Right cardiac atrium (tissue), 5 donors: ENCODE data around the gene SSBP2. TPM values are rescaled to one million over a fixed set of nuclear protein-coding genes. Genes with fewer than 3 reads are reported as not detected.
A peak's percentile ranks its signal among the peaks of the same experiment; 100 is the strongest.

Source experiments
- ATAC-seq, 2 donors: fragments of 200-7000 bp; cut with Tn5 transposase; one replicate each; pipeline versions ENCODE4 v1.8.0 to v1.9.1; 2020; ENCODE audit warnings: moderate library complexity in 2 of 2, mild to moderate bottlenecking in 1 of 2
- DNase-seq, 3 donors: peaks; one replicate each; pipeline ENCODE4 v3.0.0-alpha.2; 2020
- H3K27ac ChIP-seq: one replicate; pipeline ENCODE4 v1.5.1; 2013; ENCODE audit warnings: mild to moderate bottlenecking, low read length, control low read depth, moderate library complexity
- H3K27me3 ChIP-seq: one replicate; pipeline ENCODE4 v1.6.1; 2013; ENCODE audit not compliant: control insufficient read depth, insufficient read depth
- H3K4me1 ChIP-seq: one replicate; pipeline ENCODE4 v1.6.1; 2013; ENCODE audit warnings: low read length; ENCODE audit not compliant: control insufficient read depth, insufficient read depth
- H3K4me3 ChIP-seq: one replicate; pipeline ENCODE4 v1.5.1; 2013; ENCODE audit warnings: low read length, control low read depth
- H3K9me3 ChIP-seq: one replicate; pipeline ENCODE4 v1.6.1; 2013; ENCODE audit warnings: low read length; ENCODE audit not compliant: control insufficient read depth
- WGBS: extraction: QIAGEN DNeasy Blood & Tissue Kit; methylation state at CpG from one replicate; pipeline ENCODE4 v1.1.7; 2013; 5-methylcytosine and 5-hydroxymethylcytosine counted together
- intact Hi-C, 4 donors: fragments of 100-400 bp; cut with DNase I; formaldehyde crosslinking; loops; one replicate each; pipeline versions ENCODE4 v1.11.0 to v1.14.0; 2022 to 2023
- polyA plus RNA-seq: library from polyadenylated mRNA; stranded (reverse); fragments of 200-250 nt; gene quantifications from one replicate; pipeline ENCODE4 v1.2.3, GENCODE V29; 2013
- total RNA-seq, 4 donors: library from RNA; stranded (reverse); fragmentation: NEBNext Ultra II Directional; extraction: Animal tissue kit (Norgen Biotek cat#: 25700); gene quantifications; one replicate each; pipeline ENCODE4 v1.2.1, GENCODE V29; 2021
- donor health status: healthy with polysubstance abuse.
- donor health status: DM: no; HTN: yes; CAD: no.
- donor health status: DM: no; HTN: no; CAD: no.
- donor health status: DM: no; HTN: yes; CAD: no; lungs with severe emphysema.
- donor health status: DM: yes; HTN: yes; CAD: no.

The SSBP2 gene
- total and polyA plus RNA-seq, 5 donors = 31.9 to 57.8 (median 51.5) TPM

DNA sequence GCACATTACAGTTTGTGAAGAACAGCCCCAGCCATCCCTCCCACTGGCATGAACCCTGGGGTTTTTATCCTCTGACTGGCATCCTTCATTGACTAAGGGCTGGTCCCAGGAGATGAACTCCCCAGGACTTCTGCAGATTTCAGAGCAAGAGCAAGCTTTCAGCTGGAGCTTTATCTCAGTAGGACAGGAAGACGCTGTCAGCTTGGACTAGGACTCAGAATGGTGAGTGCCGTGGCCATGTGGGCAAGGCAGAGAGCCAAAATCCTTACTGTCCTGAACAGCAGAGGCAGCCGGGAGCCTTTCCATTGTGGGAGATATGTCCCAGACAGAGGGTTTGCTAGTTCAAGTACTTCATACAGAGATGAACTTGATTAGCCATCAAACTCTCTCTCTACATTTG is 353.7 kb downstream of the SSBP2 start:
- Histone ChIP-seq H3K4me3 (no peak overlapping the region), H3K4me1 (no peaks in the 10 kb centered on the region), H3K27me3 (no peaks in the 10 kb centered on the region), H3K9me3 (peaks cover 1% of the 10 kb centered on the region), H3K27ac (no peak overlapping the region)
- ATAC-seq (peak; percentile 59 to 80), DNase-seq (peak in 2 of 3 donors; percentile 52 to 62)
- intact Hi-C loops = no loop called here
- 3% methylated on average over 3 of the region's 3 CpGs for WGBS

DNA sequence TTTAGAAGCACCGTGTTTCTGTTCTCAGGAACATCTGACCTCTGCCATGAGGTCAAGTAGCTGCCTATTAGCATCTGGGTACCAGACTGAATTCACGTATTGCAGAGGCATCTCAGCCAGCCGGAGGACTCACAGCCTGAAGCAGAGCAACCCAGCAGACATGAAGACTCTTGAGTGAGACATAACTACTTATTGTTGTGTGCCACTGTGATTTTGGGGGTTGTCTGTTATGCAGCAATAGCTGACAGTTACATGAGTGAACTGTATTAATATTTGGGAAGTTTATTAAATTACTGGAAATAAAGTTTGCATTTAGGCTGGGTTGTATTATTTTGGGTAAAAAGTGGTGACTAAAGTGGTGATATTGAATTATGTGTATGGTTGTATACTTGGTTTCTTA is 355.6 kb downstream of the SSBP2 start:
- intact Hi-C loops = no loop called here
- Histone ChIP-seq H3K4me1 (no peaks in the 10 kb centered on the region), H3K9me3 (peaks cover 1% of the 10 kb centered on the region), H3K27ac (no peak overlapping the region), H3K27me3 (no peaks in the 10 kb centered on the region), H3K4me3 (no peak overlapping the region)
- WGBS = 56% methylated on average over 3 of the region's 3 CpGs
- no peak for ATAC-seq
- no peak for DNase-seq

DNA sequence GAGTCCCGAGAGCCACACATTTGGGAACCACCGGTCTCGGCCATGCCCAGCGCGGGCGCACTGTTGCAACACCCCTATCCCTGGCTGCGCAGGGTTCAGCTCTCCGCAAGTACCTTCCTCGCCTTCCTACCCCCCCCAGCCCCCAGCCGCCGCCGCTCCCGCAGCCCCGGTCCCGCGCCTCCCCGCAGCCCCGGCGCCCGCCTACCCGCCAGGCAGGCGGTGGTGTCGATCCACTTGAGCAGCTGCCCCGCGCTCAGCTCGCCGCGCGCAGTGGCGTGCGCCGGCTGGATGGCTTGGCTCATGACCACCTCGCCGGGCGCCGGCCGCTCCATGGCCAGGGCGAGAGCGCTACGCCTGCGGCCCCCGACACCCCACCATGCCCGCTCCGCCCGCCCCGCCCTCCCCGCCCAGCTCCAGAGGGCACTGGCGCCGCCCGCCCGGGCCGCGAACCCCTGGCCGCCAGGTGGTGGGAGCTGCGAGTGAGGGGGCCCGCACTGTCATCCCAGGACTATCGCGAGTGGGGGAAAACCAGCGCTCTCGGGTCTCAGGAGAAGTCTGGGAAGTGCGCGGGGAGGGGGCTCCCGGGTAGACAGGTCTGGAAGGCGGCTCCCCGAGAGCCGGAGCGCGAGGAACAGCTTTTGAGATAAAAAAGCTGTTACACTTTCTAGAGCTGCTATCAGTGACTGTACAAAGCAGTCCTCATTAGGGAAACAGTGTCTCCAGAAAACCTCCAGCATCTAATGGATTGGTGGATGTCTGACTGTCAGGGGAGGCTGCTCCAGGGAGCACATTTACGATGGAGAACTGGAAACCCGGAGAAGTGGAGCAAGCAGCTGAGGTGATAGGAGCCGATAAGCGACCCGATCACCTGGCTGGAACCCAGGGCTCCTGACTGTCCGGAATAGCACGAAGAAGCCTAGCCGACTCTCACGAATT is 356.8 kb downstream of the SSBP2 start, which contains the start of gene ACOT12:
Gene ACOT12, minus strand, starts transcription at position 352 of the 936 bp plus-strand sequence. Its CDS starts 20 bp downstream, at position 332.
- ATAC-seq (peak; percentile 35 to 58), DNase-seq (peak; percentile 18 to 58 (median 50))
- Histone ChIP-seq H3K27me3 (no peaks in the 10 kb centered on the region), H3K4me3 (peak within 1 kb of the TSS; percentile 61), H3K27ac (no peak within 1 kb of the TSS), H3K4me1 (no peaks in the 10 kb centered on the region), H3K9me3 (peaks cover 1% of the 10 kb centered on the region)
- intact Hi-C loops = no loop called here
- 2% methylated on average over 77 of the region's 77 CpGs for WGBS

DNA sequence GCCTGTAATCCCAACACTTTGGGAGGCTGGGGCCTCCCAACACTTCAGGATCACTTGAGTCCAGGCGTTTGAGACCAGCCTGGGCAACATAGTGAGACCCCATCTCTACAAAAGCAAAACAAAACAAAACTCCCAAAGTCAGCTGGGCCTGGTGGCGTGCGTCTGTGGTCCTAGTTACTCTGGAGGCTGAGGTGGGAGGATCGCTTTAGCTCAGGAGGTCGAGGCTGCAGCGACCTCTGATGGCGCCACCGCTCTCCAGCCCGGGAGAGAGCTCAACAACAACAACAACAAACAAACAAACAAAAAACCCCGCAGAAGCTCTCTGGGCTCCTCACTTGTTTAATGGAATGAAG is 357.5 kb downstream of the SSBP2 start:
- H3K4me3 ChIP-seq = peak overlapping the region; percentile 61
- ATAC-seq = no peak
- DNase-seq = no peak
- no peaks in the 10 kb centered on the region for H3K4me1 ChIP-seq
- 28% methylated on average over 10 of the region's 10 CpGs for WGBS
- H3K27me3 ChIP-seq = no peaks in the 10 kb centered on the region
- peaks cover 1% of the 10 kb centered on the region for H3K9me3 ChIP-seq
- H3K27ac ChIP-seq = no peak overlapping the region
- intact Hi-C loops = no loop called here

DNA sequence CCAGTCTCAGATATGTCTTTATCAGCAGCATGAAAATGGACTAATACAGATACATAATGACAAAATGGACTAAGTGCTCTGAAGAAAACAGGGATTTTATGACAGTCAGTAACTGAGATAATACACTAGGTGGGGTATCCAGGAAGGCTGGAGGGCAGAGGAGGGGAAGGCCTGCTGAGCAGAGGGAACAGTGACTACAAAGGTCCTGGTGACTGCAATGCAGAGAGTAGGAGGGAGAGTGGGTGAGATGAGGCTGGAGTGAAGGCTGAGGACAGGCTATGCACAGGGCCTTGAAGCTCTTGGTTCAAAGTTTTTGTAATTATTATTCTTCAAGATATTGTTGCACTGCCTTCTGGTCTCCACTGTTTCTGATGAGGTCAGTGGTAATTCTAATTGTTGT is 361.9 kb downstream of the SSBP2 start:
- intact Hi-C loops = no loop called here

DNA sequence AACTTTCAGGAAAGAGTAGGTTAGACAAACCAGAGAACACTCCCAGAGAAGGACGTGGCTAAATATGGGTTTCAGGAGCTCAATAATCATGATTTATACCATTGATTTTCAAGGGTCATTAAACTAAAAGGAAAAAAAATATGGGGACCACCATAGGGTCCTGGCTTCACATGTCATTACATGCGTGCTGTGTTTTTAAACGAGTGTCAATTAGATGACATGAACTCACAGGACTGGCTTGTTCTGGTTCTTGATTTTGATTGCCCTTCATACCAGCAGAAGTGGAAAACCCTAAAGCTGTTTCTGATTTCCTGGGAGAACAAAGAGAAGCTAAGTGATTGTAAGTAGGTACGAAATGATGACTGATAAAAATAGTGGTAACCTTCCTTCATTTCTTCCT is 362.7 kb downstream of the SSBP2 start:
- Histone ChIP-seq H3K27me3 (no peaks in the 10 kb centered on the region), H3K4me3 (no peak overlapping the region), H3K9me3 (no peaks in the 10 kb centered on the region), H3K27ac (no peak overlapping the region), H3K4me1 (no peaks in the 10 kb centered on the region)
- intact Hi-C loops = no loop called here
- ATAC-seq (no peak), DNase-seq (no peak)
- WGBS = 86% methylated on average over 4 of the region's 4 CpGs

More for the DNA sequence above, 361.9 kb downstream of the SSBP2 start:
- Histone ChIP-seq H3K4me3 (no peak overlapping the region), H3K9me3 (no peaks in the 10 kb centered on the region), H3K4me1 (no peaks in the 10 kb centered on the region), H3K27me3 (no peaks in the 10 kb centered on the region), H3K27ac (no peak overlapping the region)
- ATAC-seq (no peak), DNase-seq (no peak)

DNA sequence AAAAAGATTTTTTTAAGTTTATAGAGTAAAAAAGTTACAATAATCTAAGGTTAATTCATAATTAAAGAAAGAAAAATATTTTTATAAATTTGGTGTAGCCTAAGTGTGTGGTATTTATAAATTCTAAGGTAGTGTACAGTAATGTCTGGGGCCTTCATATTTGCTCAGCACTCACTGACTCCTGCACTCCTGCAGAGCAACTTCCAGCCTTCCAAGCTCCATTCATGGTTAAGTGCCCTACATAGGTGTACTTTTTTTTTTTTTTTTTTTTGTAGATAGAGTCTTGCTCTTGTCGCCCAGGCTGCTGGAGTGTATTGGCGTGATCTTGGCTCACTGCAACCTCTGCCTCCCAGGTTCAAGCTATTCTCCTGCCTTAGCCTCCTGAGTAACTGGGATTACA is 367.0 kb downstream of the SSBP2 start:
- Histone ChIP-seq H3K27me3 (no peaks in the 10 kb centered on the region), H3K4me3 (no peak overlapping the region), H3K27ac (no peak overlapping the region), H3K4me1 (no peaks in the 10 kb centered on the region), H3K9me3 (no peaks in the 10 kb centered on the region)
- intact Hi-C loops = no loop called here
- DNase-seq (no peak), ATAC-seq (no peak)
- WGBS = 86% methylated on average over 2 of the region's 2 CpGs

DNA sequence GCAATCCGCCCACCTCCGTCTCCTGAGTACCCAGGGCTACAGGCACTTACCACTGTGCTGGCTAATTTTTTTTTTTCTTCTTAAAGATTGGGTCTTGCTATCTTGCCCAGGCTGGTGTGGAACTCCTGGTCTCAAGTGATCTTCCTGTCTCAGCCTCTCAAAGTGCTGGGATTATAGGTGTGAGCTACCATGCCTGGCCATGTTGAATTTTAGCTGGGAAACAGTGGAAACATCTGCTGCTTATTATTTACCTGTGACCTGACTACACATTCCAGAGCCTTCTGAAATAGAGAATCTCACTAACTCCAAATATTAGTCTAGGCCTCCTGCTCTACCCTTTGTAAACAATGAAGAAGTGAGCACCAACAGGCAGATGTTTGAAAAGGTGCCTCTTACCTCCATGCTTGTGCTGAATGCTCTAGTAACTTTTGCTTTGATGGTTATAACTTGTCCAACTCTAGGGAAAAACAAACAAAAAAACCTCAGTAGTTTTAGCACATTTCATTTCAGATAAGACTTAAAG is 379.5 kb downstream of the SSBP2 start:
- no peaks in the 10 kb centered on the region for H3K27me3 ChIP-seq
- no peak overlapping the region for H3K4me3 ChIP-seq
- H3K4me1 ChIP-seq = no peaks in the 10 kb centered on the region
- 100% methylated on average over 2 of the region's 2 CpGs for whole genome bisulfite sequencing
- DNase-seq (no peak), ATAC-seq (no peak)
- no peaks in the 10 kb centered on the region for H3K9me3 ChIP-seq
- H3K27ac ChIP-seq = no peak overlapping the region
- intact Hi-C loops = no loop called here

DNA sequence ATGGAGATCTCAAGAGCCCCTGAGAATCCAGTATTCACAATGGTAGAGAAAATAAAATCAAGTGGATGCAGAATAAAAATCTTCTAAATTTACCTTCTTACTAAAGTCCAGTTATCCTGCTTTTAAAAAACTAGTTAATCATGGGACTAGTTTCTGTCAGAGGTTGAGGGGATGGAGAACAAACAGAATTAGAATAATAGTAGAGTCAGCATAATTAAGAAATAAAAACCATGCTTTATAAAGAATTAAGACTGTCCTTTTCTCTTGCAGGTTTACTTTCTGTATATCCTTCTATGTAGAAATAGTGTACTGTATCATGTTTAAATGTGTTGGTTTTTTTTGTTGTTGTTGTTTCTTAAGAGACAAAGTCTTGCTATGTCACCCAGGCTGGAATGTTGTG is 380.0 kb downstream of the SSBP2 start:
- ATAC-seq = no peak
- intact Hi-C loops = no loop called here
- no peak overlapping the region for H3K4me3 ChIP-seq
- H3K4me1 ChIP-seq = no peaks in the 10 kb centered on the region
- H3K27ac ChIP-seq = no peak overlapping the region
- DNase-seq = no peak
- H3K9me3 ChIP-seq = no peaks in the 10 kb centered on the region
- no peaks in the 10 kb centered on the region for H3K27me3 ChIP-seq

DNA sequence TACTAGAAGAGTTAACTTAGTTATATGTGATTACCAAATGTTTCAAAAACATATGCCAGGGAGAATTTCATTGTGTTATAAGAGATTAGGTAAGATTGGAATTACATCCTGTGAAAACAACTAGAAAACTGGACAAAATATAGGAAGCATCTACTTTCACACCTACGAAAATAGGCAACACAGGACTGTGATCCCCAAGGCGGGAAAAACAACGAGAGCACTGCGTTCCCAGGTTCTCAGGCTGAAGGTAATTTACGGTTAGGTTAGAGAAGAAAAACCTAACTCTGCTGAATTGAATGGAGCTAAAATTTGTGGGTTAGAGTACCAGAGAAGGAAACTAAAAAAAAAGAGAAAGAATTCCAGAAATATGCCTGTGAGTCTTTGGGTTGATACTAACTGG is 385.4 kb downstream of the SSBP2 start:
- Histone ChIP-seq H3K4me3 (no peak overlapping the region), H3K4me1 (no peaks in the 10 kb centered on the region), H3K27ac (no peak overlapping the region), H3K27me3 (no peaks in the 10 kb centered on the region), H3K9me3 (no peaks in the 10 kb centered on the region)
- 92% methylated on average over 5 of the region's 5 CpGs for WGBS
- DNase-seq (no peak), ATAC-seq (no peak)
- intact Hi-C loops = no loop called here

DNA sequence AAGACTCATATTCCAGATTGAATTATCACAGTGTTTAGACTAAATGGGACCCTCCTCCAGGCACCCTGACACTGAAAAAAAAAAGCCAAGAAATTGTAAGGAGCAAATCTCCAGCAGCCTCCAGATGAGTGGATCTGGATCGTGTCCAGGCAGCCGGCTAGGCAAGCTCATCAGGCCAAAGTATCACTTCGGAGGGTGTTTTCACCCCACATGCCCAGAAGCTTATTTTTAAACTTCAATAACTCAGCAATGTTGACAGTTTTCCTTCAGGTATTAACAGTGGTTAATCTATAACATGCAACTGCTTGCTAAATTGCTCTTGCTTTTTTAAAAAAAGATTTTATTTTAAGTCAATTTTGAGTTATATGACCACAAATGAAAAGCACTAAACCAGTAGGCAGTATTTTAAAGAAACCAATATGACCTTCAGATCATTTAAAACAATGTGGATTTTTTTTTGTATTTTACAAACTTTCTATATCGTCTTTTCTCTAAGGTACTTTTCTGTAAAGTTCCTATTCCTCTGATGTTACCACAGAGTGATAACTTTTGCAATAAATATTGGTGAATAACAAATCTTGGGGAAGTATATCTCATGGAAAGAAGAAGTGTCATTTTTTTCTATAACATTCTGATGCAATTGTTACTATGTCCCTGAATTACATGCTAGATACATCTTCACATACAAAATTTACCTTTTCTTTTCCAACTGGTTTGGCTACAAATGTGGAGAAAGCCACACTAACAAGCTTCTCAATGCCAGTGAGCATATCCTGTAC is 387.6 kb downstream of the SSBP2 start:
- no peak for DNase-seq
- intact Hi-C loops = no loop called here
- no peaks in the 10 kb centered on the region for H3K9me3 ChIP-seq
- WGBS = 62% methylated on average over 4 of the region's 4 CpGs
- ATAC-seq = no peak
- no peak overlapping the region for H3K27ac ChIP-seq
- H3K4me1 ChIP-seq = no peaks in the 10 kb centered on the region
- no peak overlapping the region for H3K4me3 ChIP-seq
- no peaks in the 10 kb centered on the region for H3K27me3 ChIP-seq
